Parathyroid adenoma (tissue), 2 donors: ENCODE results near the gene EVL.

Source experiments
- H2AFZ ChIP-seq: fragments of 300-600 bp; sonication (generic); one replicate; pipeline ENCODE4 v1.7.0; 2017; ENCODE audit warnings: antibody characterized with exemption, mild to moderate bottlenecking
- H3K27ac ChIP-seq: fragments of 300-600 bp; sonication (generic); one replicate; pipeline ENCODE4 v1.7.0; 2017
- H3K27me3 ChIP-seq: fragments of 300-600 bp; sonication (generic); one replicate; pipeline ENCODE4 v1.7.0; 2017; ENCODE audit warnings: low read length; ENCODE audit not compliant: control insufficient read depth, insufficient read depth
- H3K36me3 ChIP-seq: fragments of 300-600 bp; sonication (generic); one replicate; pipeline ENCODE4 v1.7.0; 2017; ENCODE audit warnings: low read length; ENCODE audit not compliant: control insufficient read depth, insufficient read depth
- H3K4me1 ChIP-seq: fragments of 300-600 bp; sonication (generic); one replicate; pipeline ENCODE4 v1.7.0; 2017; ENCODE audit warnings: control low read depth
- H3K4me2 ChIP-seq: fragments of 300-600 bp; sonication (generic); one replicate; pipeline ENCODE4 v1.7.0; 2017; ENCODE audit warnings: low read length
- H3K4me3 ChIP-seq: fragments of 300-600 bp; sonication (generic); one replicate; pipeline ENCODE4 v1.7.0; 2017; ENCODE audit warnings: low read depth, low read length
- H3K79me2 ChIP-seq: fragments of 300-600 bp; sonication (generic); one replicate; pipeline ENCODE4 v1.7.0; 2017; ENCODE audit warnings: control low read depth
- H3K9ac ChIP-seq: fragments of 300-600 bp; sonication (generic); one replicate; pipeline ENCODE4 v1.7.0; 2017; ENCODE audit warnings: mild to moderate bottlenecking
- H3K9me3 ChIP-seq: fragments of 300-600 bp; sonication (generic); one replicate; pipeline ENCODE4 v1.7.0; 2017; ENCODE audit warnings: low read length; ENCODE audit not compliant: control insufficient read depth
- TF ChIP-seq, protein P1 (sequence below): fragments of 300-600 bp; sonication (generic); IDR thresholded peaks from one replicate; pipeline ENCODE4 v1.7.0; 2017; ENCODE audit warnings: antibody characterized with exemption, mild to moderate bottlenecking
- donor health status: primary hyperparathyroidism.

The EVL gene

DNA sequence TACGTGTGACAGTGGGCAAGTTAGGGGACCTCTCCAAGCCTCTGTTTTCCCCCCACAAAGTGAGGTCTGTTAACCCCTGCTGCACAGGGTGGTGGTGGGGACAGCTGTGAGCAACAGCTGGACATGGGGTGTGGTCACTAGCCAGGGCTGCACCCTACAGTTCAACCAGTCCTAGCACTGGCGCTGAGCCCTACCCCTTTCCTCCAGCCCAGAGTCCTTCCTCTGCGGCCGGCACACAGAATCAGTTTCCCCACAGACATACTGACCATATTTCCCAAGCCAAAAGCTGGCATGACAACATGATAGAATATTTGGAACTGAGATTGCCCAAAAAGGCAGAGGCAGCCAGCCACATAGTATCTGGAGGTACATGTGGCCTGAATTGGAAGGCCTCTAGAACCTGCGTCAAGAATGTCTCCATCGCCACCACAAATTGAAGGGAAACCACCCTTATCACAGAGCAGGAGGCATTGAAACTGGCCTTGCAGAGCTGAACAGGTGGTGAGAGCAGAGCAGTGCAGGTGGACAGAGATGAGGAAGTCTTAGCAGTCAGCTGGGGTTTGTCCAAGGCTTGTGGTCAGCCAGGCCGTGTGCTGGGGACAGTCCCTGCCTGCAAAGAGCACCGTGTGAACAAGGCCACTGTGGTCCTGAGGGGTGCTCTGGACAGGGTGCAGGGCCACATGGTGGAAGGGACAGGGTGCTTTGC lies 73.0 kb downstream of the EVL start:
- H3K27me3 ChIP-seq, result no peaks in the 10 kb centered on the region
- H3K4me1 ChIP-seq, result no peaks in the 10 kb centered on the region
- H3K9ac ChIP-seq, result no peak overlapping the region
- no peaks in the 10 kb centered on the region for H3K9me3 ChIP-seq
- no peak overlapping the region for H3K27ac ChIP-seq
- no peak overlapping the region for H2AFZ ChIP-seq
- no peaks in the 10 kb centered on the region for H3K79me2 ChIP-seq
- H3K4me2 ChIP-seq, result no peak overlapping the region
- no peak overlapping the region for H3K4me3 ChIP-seq
- H3K36me3 ChIP-seq, result no peaks in the 10 kb centered on the region
- TF ChIP-seq, protein P1, sequence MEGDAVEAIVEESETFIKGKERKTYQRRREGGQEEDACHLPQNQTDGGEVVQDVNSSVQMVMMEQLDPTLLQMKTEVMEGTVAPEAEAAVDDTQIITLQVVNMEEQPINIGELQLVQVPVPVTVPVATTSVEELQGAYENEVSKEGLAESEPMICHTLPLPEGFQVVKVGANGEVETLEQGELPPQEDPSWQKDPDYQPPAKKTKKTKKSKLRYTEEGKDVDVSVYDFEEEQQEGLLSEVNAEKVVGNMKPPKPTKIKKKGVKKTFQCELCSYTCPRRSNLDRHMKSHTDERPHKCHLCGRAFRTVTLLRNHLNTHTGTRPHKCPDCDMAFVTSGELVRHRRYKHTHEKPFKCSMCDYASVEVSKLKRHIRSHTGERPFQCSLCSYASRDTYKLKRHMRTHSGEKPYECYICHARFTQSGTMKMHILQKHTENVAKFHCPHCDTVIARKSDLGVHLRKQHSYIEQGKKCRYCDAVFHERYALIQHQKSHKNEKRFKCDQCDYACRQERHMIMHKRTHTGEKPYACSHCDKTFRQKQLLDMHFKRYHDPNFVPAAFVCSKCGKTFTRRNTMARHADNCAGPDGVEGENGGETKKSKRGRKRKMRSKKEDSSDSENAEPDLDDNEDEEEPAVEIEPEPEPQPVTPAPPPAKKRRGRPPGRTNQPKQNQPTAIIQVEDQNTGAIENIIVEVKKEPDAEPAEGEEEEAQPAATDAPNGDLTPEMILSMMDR, result no peak

DNA sequence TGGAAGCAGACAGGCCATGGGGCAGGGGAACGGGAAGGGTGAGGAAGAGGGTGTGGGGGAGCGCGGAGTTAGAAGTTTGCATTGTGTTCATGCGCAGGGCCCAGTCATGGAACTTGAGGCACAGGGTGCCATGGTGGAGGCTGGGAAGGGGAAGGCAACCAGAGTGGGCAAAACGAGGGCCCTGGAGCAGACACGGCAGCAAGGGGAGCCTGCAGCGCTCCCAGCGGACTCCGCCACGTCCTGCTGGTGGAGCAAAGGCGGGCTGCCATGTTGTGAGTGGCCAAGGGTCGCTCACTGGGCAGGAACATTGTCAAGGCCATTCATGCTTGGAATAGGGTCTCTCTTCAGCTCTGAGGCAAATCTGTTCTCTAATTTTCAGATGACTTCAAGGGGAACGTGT lies 73.7 kb downstream of the EVL start:
- H3K4me2 ChIP-seq, result no peak overlapping the region
- H2AFZ ChIP-seq, result no peak overlapping the region
- no peak overlapping the region for H3K27ac ChIP-seq
- H3K4me1 ChIP-seq, result no peaks in the 10 kb centered on the region
- H3K4me3 ChIP-seq, result no peak overlapping the region
- H3K79me2 ChIP-seq, result no peaks in the 10 kb centered on the region
- no peaks in the 10 kb centered on the region for H3K27me3 ChIP-seq
- H3K9ac ChIP-seq, result no peak overlapping the region
- H3K9me3 ChIP-seq, result no peaks in the 10 kb centered on the region
- no peaks in the 10 kb centered on the region for H3K36me3 ChIP-seq
- TF ChIP-seq, protein P1, result no peak

DNA sequence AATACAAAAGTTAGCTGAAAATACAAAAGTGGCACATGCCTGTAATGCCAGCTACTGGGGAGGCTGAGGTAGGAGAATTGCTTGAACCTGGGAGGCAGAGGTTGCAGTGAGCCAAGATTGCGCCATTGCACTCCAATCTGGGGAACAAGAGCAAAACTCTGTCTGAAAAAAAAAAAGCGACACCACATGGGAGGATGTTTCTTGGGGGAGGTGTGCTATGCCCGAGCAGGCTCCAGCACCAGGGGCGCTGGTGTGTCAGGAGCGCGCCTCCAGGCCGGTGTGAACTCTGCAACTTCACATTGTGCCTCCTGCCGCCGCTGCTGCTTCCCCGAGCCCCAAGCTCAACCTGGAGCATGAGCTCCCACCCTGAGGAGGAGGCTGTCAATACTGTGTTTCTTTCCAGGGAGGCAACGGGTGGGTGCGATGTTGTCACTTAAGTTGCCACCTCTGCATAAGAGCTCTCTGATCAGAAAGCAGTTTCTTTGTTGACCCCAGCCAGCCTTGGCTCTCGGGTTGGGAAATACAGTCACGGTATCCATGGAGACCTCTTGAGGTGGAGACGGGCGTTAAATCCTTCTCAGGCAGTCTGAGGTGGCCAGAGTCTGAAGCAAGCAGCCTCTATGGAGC lies 75.3 kb downstream of the EVL start:
- no peak overlapping the region for H3K27ac ChIP-seq

DNA sequence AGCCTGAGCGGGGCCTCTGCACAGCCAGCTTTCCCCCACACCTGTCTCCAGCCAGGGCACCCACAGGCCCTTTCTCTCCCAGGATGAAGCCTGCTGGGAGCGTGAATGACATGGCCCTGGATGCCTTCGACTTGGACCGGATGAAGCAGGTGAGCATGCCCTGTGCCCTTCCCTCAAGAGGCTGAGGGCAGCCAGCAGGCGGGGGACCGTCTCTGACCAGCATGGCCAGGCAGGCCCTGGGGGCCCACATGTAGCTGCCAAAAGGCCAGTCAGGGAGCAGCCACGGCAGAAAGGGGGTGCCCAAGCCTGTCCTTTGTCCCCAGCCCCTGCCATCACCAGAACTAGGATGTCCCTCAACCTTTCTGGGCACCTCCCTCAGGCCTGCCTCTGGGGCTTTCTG lies 75.9 kb downstream of the EVL start:
- Histone ChIP-seq H3K4me2 (no peak overlapping the region), H2AFZ (no peak overlapping the region), H3K9ac (no peak overlapping the region), H3K79me2 (no peaks in the 10 kb centered on the region), H3K4me3 (no peak overlapping the region), H3K9me3 (no peaks in the 10 kb centered on the region), H3K27me3 (no peaks in the 10 kb centered on the region), H3K36me3 (no peaks in the 10 kb centered on the region), H3K4me1 (no peaks in the 10 kb centered on the region), H3K27ac (no peak overlapping the region)
- TF ChIP-seq, protein P1, result no peak

More for the DNA sequence above, 75.3 kb downstream of the EVL start:
- Histone ChIP-seq H2AFZ (no peak overlapping the region), H3K27me3 (no peaks in the 10 kb centered on the region), H3K79me2 (no peaks in the 10 kb centered on the region), H3K4me1 (no peaks in the 10 kb centered on the region), H3K36me3 (no peaks in the 10 kb centered on the region), H3K4me2 (no peak overlapping the region), H3K4me3 (no peak overlapping the region), H3K9ac (no peak overlapping the region), H3K9me3 (no peaks in the 10 kb centered on the region)
- TF ChIP-seq, protein P1, result no peak
